ENCODE data around the gene PSTPIP1. TPM values are rescaled to one million over a fixed set of nuclear protein-coding genes. Genes with fewer than 3 reads are reported as not detected.

PSTPIP1 gene
- total RNA-seq, 1 experiment from 2014 or later: 1.5 TPM

DNA sequence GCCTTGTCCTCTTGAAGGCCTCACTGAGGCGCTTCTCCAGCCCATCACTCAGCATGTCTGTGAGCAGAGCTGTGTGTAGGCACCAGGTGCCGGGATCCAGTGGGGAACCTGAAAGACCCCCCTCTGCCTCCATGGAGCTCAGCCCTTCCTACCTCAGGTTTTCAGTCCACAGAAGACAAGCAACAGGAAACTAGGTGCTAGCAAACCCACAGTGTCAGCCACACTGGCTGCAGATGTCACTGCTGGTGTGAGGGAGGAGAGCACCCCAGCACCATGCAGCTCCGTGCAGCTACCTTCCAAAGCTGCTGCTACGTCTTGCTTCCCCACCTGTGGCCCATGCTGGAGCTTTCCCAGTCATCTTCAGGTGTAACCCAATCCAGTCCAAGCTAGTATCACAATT lies 17.9 kb downstream of the PSTPIP1 start:
- H3K27ac Mint-ChIP-seq: no peak overlapping the region
- ChIA-PET POLR2A (no interaction called here), CTCF (interaction anchor here (1.4 to 1.7 kb wide), 3 partner anchors 12 to 40 kb away, joined by 4 to 9 read pairs (median 4); no protein-coding TSS in a partner anchor)
- no peak for DNase-seq (ENCODE audit: low spot score)
- no peak for ATAC-seq
- H3K4me3 Mint-ChIP-seq: no peak overlapping the region
- no peaks in the 10 kb centered on the region for H3K27me3 Mint-ChIP-seq (ENCODE audit: low read depth)
- TF ChIP-seq FOXK1 (CRISPR knock-in tag; IDR thresholded peaks at IDR 0.05): no peak
- TF ChIP-seq OVOL2 (CRISPR knock-in tag; IDR thresholded peaks at IDR 0.05; ENCODE audit: borderline replicate concordance): no peak
- no peak for TF ChIP-seq ZNF416 (CRISPR knock-in tag; IDR thresholded peaks at IDR 0.05)
- TF ChIP-seq ZNF263 (CRISPR knock-in tag; IDR thresholded peaks at IDR 0.05; ENCODE audit: low read depth): no peak
- no peaks in the 10 kb centered on the region for H3K36me3 Mint-ChIP-seq
- H3K4me1 Mint-ChIP-seq: no peaks in the 10 kb centered on the region
- H3K9me3 Mint-ChIP-seq: no peaks in the 10 kb centered on the region

DNA sequence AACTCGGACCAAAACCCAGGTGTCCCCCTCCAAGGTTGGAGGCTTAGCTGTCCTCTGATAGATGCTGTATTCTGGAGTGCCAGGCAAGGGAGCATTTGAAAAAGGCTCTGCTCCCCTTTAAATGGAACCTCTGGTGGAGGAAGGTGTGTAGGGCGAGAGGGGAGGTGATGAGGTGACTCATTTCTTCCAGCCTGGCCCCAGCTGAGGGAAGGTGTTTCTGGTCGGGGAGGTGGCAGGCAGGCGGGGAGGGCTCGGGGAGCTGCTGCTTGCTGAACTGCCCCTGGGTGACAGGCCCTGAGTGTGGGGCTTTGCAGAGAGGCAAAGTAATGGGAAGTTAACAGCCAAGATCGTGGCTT lies 18.8 kb downstream of the PSTPIP1 start:
- H3K4me1 Mint-ChIP-seq: no peaks in the 10 kb centered on the region
- H3K4me3 Mint-ChIP-seq: no peak overlapping the region
- no peak for TF ChIP-seq RORB (CRISPR knock-in tag; IDR thresholded peaks at IDR 0.05)
- TF ChIP-seq TCF7 (CRISPR knock-in tag; IDR thresholded peaks at IDR 0.05; ENCODE audit: low read depth): no peak
- TF ChIP-seq CREM (CRISPR knock-in tag; IDR thresholded peaks at IDR 0.05): no peak
- TF ChIP-seq KAT7 (CRISPR knock-in tag; IDR thresholded peaks at IDR 0.05; ENCODE audit: borderline replicate concordance): no peak
- TF ChIP-seq ZNF423 (CRISPR knock-in tag; IDR thresholded peaks at IDR 0.05): no peak
- TF ChIP-seq, protein P1, sequence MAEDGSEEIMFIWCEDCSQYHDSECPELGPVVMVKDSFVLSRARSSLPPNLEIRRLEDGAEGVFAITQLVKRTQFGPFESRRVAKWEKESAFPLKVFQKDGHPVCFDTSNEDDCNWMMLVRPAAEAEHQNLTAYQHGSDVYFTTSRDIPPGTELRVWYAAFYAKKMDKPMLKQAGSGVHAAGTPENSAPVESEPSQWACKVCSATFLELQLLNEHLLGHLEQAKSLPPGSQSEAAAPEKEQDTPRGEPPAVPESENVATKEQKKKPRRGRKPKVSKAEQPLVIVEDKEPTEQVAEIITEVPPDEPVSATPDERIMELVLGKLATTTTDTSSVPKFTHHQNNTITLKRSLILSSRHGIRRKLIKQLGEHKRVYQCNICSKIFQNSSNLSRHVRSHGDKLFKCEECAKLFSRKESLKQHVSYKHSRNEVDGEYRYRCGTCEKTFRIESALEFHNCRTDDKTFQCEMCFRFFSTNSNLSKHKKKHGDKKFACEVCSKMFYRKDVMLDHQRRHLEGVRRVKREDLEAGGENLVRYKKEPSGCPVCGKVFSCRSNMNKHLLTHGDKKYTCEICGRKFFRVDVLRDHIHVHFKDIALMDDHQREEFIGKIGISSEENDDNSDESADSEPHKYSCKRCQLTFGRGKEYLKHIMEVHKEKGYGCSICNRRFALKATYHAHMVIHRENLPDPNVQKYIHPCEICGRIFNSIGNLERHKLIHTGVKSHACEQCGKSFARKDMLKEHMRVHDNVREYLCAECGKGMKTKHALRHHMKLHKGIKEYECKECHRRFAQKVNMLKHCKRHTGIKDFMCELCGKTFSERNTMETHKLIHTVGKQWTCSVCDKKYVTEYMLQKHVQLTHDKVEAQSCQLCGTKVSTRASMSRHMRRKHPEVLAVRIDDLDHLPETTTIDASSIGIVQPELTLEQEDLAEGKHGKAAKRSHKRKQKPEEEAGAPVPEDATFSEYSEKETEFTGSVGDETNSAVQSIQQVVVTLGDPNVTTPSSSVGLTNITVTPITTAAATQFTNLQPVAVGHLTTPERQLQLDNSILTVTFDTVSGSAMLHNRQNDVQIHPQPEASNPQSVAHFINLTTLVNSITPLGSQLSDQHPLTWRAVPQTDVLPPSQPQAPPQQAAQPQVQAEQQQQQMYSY (CRISPR knock-in tag; IDR thresholded peaks at IDR 0.05): no peak
- TF ChIP-seq ZNF138 (CRISPR knock-in tag; conservative IDR thresholded peaks at IDR 0.05): no peak
- no peak for TF ChIP-seq ZNF263 (CRISPR knock-in tag; IDR thresholded peaks at IDR 0.05; ENCODE audit: low read depth)
- TF ChIP-seq, protein P2, sequence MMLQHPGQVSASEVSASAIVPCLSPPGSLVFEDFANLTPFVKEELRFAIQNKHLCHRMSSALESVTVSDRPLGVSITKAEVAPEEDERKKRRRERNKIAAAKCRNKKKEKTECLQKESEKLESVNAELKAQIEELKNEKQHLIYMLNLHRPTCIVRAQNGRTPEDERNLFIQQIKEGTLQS (CRISPR knock-in tag; conservative IDR thresholded peaks at IDR 0.05): no peak
- TF ChIP-seq, protein P3, sequence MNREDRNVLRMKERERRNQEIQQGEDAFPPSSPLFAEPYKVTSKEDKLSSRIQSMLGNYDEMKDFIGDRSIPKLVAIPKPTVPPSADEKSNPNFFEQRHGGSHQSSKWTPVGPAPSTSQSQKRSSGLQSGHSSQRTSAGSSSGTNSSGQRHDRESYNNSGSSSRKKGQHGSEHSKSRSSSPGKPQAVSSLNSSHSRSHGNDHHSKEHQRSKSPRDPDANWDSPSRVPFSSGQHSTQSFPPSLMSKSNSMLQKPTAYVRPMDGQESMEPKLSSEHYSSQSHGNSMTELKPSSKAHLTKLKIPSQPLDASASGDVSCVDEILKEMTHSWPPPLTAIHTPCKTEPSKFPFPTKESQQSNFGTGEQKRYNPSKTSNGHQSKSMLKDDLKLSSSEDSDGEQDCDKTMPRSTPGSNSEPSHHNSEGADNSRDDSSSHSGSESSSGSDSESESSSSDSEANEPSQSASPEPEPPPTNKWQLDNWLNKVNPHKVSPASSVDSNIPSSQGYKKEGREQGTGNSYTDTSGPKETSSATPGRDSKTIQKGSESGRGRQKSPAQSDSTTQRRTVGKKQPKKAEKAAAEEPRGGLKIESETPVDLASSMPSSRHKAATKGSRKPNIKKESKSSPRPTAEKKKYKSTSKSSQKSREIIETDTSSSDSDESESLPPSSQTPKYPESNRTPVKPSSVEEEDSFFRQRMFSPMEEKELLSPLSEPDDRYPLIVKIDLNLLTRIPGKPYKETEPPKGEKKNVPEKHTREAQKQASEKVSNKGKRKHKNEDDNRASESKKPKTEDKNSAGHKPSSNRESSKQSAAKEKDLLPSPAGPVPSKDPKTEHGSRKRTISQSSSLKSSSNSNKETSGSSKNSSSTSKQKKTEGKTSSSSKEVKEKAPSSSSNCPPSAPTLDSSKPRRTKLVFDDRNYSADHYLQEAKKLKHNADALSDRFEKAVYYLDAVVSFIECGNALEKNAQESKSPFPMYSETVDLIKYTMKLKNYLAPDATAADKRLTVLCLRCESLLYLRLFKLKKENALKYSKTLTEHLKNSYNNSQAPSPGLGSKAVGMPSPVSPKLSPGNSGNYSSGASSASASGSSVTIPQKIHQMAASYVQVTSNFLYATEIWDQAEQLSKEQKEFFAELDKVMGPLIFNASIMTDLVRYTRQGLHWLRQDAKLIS (CRISPR knock-in tag; IDR thresholded peaks at IDR 0.05; ENCODE audit: borderline replicate concordance): no peak
- TF ChIP-seq FOXP1 (CRISPR knock-in tag; IDR thresholded peaks at IDR 0.05; ENCODE audit: borderline replicate concordance): no peak
- TF ChIP-seq NFATC4 (CRISPR knock-in tag; IDR thresholded peaks at IDR 0.05): no peak
- TF ChIP-seq JUN (CRISPR knock-in tag; IDR thresholded peaks at IDR 0.05): no peak
- no peak overlapping the region for H3K27ac Mint-ChIP-seq
- no peaks in the 10 kb centered on the region for H3K27me3 Mint-ChIP-seq (ENCODE audit: low read depth)
- DNase-seq (ENCODE audit: low spot score) (no peak), ATAC-seq (no peak)
- no peaks in the 10 kb centered on the region for H3K9me3 Mint-ChIP-seq
- ChIA-PET CTCF (interaction anchor here (1.4 to 1.7 kb wide), 3 partner anchors 11 to 40 kb away, joined by 4 to 9 read pairs (median 4); no protein-coding TSS in a partner anchor), POLR2A (no interaction called here)
- no peaks in the 10 kb centered on the region for H3K36me3 Mint-ChIP-seq

Measured in WTC11 (cell line).